GM12878 (cell line): Measurements from ENCODE around the gene PPP1R3G. TPM values are rescaled to one million over a fixed set of nuclear protein-coding genes. Genes with fewer than 3 reads are reported as not detected.

Experiments
- ATAC-seq: fragments of 200-7000 bp; cut with Tn5 transposase; 3 replicates; pipeline ENCODE4 v1.9.1; 2020; ENCODE audit warnings: mild to moderate bottlenecking, moderate library complexity
- BruUV-seq: library from RNA; stranded (reverse); fragments of 400-500 nt; replicated peaks from 2 replicates; lab custom pipeline; 2021; lab: Mats Ljungman, UMichigan
- CTCF ChIA-PET: fragments of 300-600 bp; sonication (Branson Sonifier 250); formaldehyde crosslinking; extraction: SDS; loops from one replicate; lab custom pipeline; 2021; ENCODE audit warnings: inconsistent platforms; lab: Yijun Ruan, JAX
- POLR2A ChIA-PET: fragments of 350-600 bp; formaldehyde crosslinking; extraction: SDS; loops from one replicate; lab custom pipeline; 2021; ENCODE audit warnings: inconsistent platforms; lab: Charles Lee
- RAD21 ChIA-PET: fragments of 300-600 bp; sonication (Branson Sonifier 250); formaldehyde crosslinking; loops from one replicate; lab custom pipeline; 2023; ENCODE audit warnings: antibody characterized with exemption; ENCODE audit not compliant: unreplicated experiment; lab: Charles Lee
- SMC1A ChIA-PET: fragments of 300-600 bp; sonication (Branson Sonifier 250); formaldehyde crosslinking; loops from one replicate; lab custom pipeline; 2023; ENCODE audit not compliant: unreplicated experiment, uncharacterized antibody; lab: Charles Lee
- DNase-seq: peaks from one replicate; pipeline ENCODE4 v3.0.0-alpha.2; 2011; ENCODE audit warnings: low read depth, low spot score
- FAIRE-seq: peaks from 3 replicates; lab custom pipeline; 2011; peaks lifted over from hg19 to GRCh38; lab: Jason Lieb, UNC
- H2AFZ ChIP-seq: 2 replicates; pipeline ENCODE4 v1.6.0; 2011; ENCODE audit warnings: low read depth, low read length, control low read depth; ENCODE audit not compliant: control insufficient read depth
- H3K27ac ChIP-seq: 2 replicates; pipeline ENCODE4 v1.5.1; 2011; ENCODE audit warnings: control low read depth; ENCODE audit not compliant: control insufficient read depth, insufficient read depth
- H3K27me3 ChIP-seq, 2 experiments: replicated peaks in 1 of 2; 2 replicates each; pipeline versions ENCODE4 v1.6.0 to v1.6.1; 2011; ENCODE audit warnings: low read length in 1 of 2; ENCODE audit not compliant: control insufficient read depth in 2 of 2, insufficient read depth in 2 of 2
- H3K36me3 ChIP-seq, 2 experiments: 2 replicates each; pipeline ENCODE4 v1.5.1; 2011; ENCODE audit warnings: low read length in 1 of 2; ENCODE audit not compliant: control insufficient read depth in 2 of 2, insufficient read depth in 2 of 2
- H3K4me1 ChIP-seq: 2 replicates; pipeline ENCODE4 v1.6.1; 2011; ENCODE audit warnings: mild to moderate bottlenecking, low read length, moderate library complexity, mixed read lengths; ENCODE audit not compliant: control insufficient read depth, insufficient read depth
- H3K4me2 ChIP-seq: 2 replicates; pipeline ENCODE4 v1.6.0; 2011; ENCODE audit warnings: control low read depth; ENCODE audit not compliant: control insufficient read depth, insufficient read depth
- H3K4me3 ChIP-seq: fragments of 200-600 bp; sonication (generic); 2 replicates; pipeline ENCODE4 v1.5.1; 2016
- H3K79me2 ChIP-seq: 2 replicates; pipeline ENCODE4 v1.6.0; 2011; ENCODE audit warnings: low read length; ENCODE audit not compliant: control insufficient read depth, insufficient read depth
- H3K9ac ChIP-seq: 2 replicates; pipeline ENCODE4 v1.8.0; 2011; ENCODE audit warnings: low read length, control low read depth, mixed read lengths; ENCODE audit not compliant: control insufficient read depth, insufficient read depth
- H3K9me3 ChIP-seq: replicated peaks from 3 replicates; pipeline ENCODE4 v1.5.1; 2011; ENCODE audit warnings: mild to moderate bottlenecking, low read length; ENCODE audit not compliant: control insufficient read depth, insufficient read depth
- H4K20me1 ChIP-seq: 2 replicates; pipeline ENCODE4 v1.6.0; 2011; ENCODE audit not compliant: control insufficient read depth, insufficient read depth
- ATF2 ChIP-seq: IDR thresholded peaks from 2 replicates; pipeline ENCODE4 v1.6.1; 2012; ENCODE audit warnings: low read length, inconsistent platforms
- BHLHE40 ChIP-seq, 2 experiments: fragments of 450-650 bp in 1 of 2; IDR thresholded peaks; 2 replicates each; pipeline ENCODE4 v1.6.1; 2011 to 2017; ENCODE audit warnings: low read depth in 2 of 2, borderline replicate concordance in 1 of 2, improper control_type of control experiment in 1 of 2, low read length in 1 of 2, mild to moderate bottlenecking in 1 of 2
- CBFB ChIP-seq: IDR thresholded peaks from 2 replicates; pipeline ENCODE4 v1.6.1; 2016; ENCODE audit warnings: antibody characterized with exemption, low read depth
- DPF2 ChIP-seq: fragments of 450-650 bp; IDR thresholded peaks from 2 replicates; pipeline ENCODE4 v1.6.1; 2017; ENCODE audit warnings: mild to moderate bottlenecking
- HCFC1 ChIP-seq: fragments of 150-350 bp; IDR thresholded peaks from 2 replicates; pipeline ENCODE4 v1.6.1; 2014; ENCODE audit warnings: low read length
- JUND ChIP-seq: IDR thresholded peaks from 2 replicates; pipeline ENCODE4 v1.6.1; 2012; ENCODE audit warnings: low read depth, mild to moderate bottlenecking, low read length, improper control_type of control experiment, moderate library complexity
- MEF2B ChIP-seq: fragments of 450-650 bp; IDR thresholded peaks from 2 replicates; pipeline ENCODE4 v1.6.1; 2018; ENCODE audit warnings: mild to moderate bottlenecking, moderate library complexity; ENCODE audit not compliant: partially characterized antibody, poor library complexity, severe bottlenecking
- NRF1 ChIP-seq: conservative IDR thresholded peaks from 2 replicates; pipeline ENCODE4 v1.6.1; 2011; ENCODE audit warnings: mild to moderate bottlenecking, low read depth, low read length, improper control_type of control experiment
- POU2F2 ChIP-seq: IDR thresholded peaks from 3 replicates; pipeline ENCODE4 v1.6.1; 2011; ENCODE audit warnings: low read depth, mild to moderate bottlenecking, low read length, borderline replicate concordance
- RB1 ChIP-seq: fragments of 450-650 bp; formaldehyde crosslinking; IDR thresholded peaks from 2 replicates; pipeline ENCODE4 v1.6.1; 2017; ENCODE audit warnings: mild to moderate bottlenecking, borderline replicate concordance
- RCOR1 ChIP-seq: conservative IDR thresholded peaks from 2 replicates; pipeline ENCODE4 v1.6.1; 2012; ENCODE audit warnings: low read depth, low read length, improper control_type of control experiment
- SMARCA5 ChIP-seq: fragments of 450-650 bp; IDR thresholded peaks from 2 replicates; pipeline ENCODE4 v1.6.1; 2017; ENCODE audit warnings: mild to moderate bottlenecking
- SPI1 ChIP-seq: IDR thresholded peaks from 2 replicates; pipeline ENCODE4 v1.6.1; 2011; ENCODE audit warnings: low read depth, mild to moderate bottlenecking, low read length, moderate library complexity, borderline replicate concordance; ENCODE audit not compliant: insufficient read depth
- SREBF2 ChIP-seq: IDR thresholded peaks from 2 replicates; pipeline ENCODE4 v1.6.1; 2012; ENCODE audit warnings: mild to moderate bottlenecking, low read length
- SRF ChIP-seq, 2 experiments: IDR thresholded peaks; 2 replicates each; pipeline ENCODE4 v1.6.1; 2011; ENCODE audit warnings: low read depth in 2 of 2, low read length in 2 of 2, mild to moderate bottlenecking in 1 of 2, moderate library complexity in 1 of 2
- TBL1XR1 ChIP-seq: IDR thresholded peaks from 2 replicates; pipeline ENCODE4 v1.6.1; 2012; ENCODE audit warnings: low read depth, low read length, improper control_type of control experiment
- TCF12 ChIP-seq: IDR thresholded peaks from 2 replicates; pipeline ENCODE4 v1.6.1; 2011; ENCODE audit warnings: low read depth, mild to moderate bottlenecking, low read length
- WRNIP1 ChIP-seq: IDR thresholded peaks from 2 replicates; pipeline ENCODE4 v1.6.1; 2011; ENCODE audit warnings: low read depth, low read length, improper control_type of control experiment, borderline replicate concordance
- YBX1 ChIP-seq: fragments of 450-650 bp; IDR thresholded peaks from 2 replicates; pipeline ENCODE4 v1.6.1; 2016; ENCODE audit warnings: antibody characterized with exemption
- ZNF622 ChIP-seq: fragments of 450-650 bp; IDR thresholded peaks from 2 replicates; pipeline ENCODE4 v1.6.1; 2017; ENCODE audit warnings: mild to moderate bottlenecking, inconsistent platforms
- WGBS: methylation state at CpG from one replicate; pipeline ENCODE4 v1.1.6; 2016; ENCODE audit warnings: low lambda C conversion rate; ENCODE audit not compliant: insufficient replicate concordance, insufficient coverage; ENCODE audit errors: missing lambda C conversion rate; 5-methylcytosine and 5-hydroxymethylcytosine counted together
- in situ Hi-C: fragments of 300-500 bp; cut with MboI; formaldehyde crosslinking; loops from 9 replicates; pipeline ENCODE4 v1.14.3; 2018; ENCODE audit warnings: mixed read lengths
- intact Hi-C: fragments of 100-400 bp; cut with micrococcal nuclease; formaldehyde crosslinking; loops from one replicate; pipeline ENCODE4 v1.14.2; 2022; ENCODE audit not compliant: unreplicated experiment
- polyA plus RNA-seq, 11 experiments: library from polyadenylated mRNA; depleted of rRNA in 4 of 11; unstranded in 6 of 11; stranded (reverse) in 5 of 11; fragments of >200 nt; fragmentation: Nextera tagmentation in 4 of 11; fragmentation: Illumina TruSeq in 1 of 11; extraction: Ambion mirVana in 4 of 11; extraction: Trizol in 1 of 11; gene quantifications; 1 replicate in 1 of 11; 2 replicates in 10 of 11; pipeline versions ENCODE4 v1.2.1 to v1.2.3, GENCODE V29; 2011 to 2016; ENCODE audit warnings: inconsistent platforms in 2 of 11, missing spikeins in 2 of 11, low read depth in 1 of 11
- total RNA-seq, 4 experiments: library from RNA; depleted of rRNA in 3 of 4; stranded (reverse); fragments of >200 nt in 3 of 4; fragmentation: Illumina TruSeq in 1 of 4; extraction: Trizol in 1 of 4; gene quantifications; 2 replicates each; pipeline versions ENCODE4 v1.2.1 to v1.2.3, GENCODE V29; 2013 to 2021
- TF ChIP-seq, protein P1 (sequence below): fragments of 150-350 bp; IDR thresholded peaks from 2 replicates; pipeline ENCODE4 v1.6.1; 2016; ENCODE audit warnings: low read depth, low read length

Gene PPP1R3G
- total and polyA plus RNA-seq, 10 of the 15 experiments (the other 5 are each of a cell fraction or from before 2014, with no cell fraction given): 0.01 to 0.10 (median 0.04) TPM; not detected in 4

DNA sequence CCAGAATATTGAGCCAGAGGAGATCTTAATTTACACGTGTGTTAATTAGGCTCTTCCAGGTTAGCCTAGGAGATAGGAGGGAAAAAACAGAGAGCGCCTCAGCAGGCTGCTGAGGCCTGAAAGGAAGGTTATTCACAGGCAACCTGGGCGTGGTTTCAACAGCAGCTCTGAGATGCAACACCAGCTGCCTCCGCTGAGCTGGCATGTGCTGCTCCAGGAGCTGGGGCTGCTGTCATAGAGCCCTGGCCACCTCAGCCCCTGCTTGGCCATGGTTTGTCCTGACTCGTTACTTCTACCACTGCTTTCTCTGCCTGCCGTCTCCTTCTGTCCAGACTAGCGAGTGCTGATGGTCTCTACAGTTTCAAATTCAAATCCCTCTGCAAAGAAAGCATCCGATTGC lies 48.9 kb upstream of the PPP1R3G start (continued):
- TF ChIP-seq ZNF622: no peak
- no peak for TF ChIP-seq SREBF2
- no peak for TF ChIP-seq NRF1
- no peak for TF ChIP-seq POU2F2
- TF ChIP-seq, protein P1, sequence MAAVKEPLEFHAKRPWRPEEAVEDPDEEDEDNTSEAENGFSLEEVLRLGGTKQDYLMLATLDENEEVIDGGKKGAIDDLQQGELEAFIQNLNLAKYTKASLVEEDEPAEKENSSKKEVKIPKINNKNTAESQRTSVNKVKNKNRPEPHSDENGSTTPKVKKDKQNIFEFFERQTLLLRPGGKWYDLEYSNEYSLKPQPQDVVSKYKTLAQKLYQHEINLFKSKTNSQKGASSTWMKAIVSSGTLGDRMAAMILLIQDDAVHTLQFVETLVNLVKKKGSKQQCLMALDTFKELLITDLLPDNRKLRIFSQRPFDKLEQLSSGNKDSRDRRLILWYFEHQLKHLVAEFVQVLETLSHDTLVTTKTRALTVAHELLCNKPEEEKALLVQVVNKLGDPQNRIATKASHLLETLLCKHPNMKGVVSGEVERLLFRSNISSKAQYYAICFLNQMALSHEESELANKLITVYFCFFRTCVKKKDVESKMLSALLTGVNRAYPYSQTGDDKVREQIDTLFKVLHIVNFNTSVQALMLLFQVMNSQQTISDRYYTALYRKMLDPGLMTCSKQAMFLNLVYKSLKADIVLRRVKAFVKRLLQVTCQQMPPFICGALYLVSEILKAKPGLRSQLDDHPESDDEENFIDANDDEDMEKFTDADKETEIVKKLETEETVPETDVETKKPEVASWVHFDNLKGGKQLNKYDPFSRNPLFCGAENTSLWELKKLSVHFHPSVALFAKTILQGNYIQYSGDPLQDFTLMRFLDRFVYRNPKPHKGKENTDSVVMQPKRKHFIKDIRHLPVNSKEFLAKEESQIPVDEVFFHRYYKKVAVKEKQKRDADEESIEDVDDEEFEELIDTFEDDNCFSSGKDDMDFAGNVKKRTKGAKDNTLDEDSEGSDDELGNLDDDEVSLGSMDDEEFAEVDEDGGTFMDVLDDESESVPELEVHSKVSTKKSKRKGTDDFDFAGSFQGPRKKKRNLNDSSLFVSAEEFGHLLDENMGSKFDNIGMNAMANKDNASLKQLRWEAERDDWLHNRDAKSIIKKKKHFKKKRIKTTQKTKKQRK: no peak
- no peak for TF ChIP-seq CBFB
- TF ChIP-seq DPF2: no peak
- no peak for TF ChIP-seq WRNIP1

DNA sequence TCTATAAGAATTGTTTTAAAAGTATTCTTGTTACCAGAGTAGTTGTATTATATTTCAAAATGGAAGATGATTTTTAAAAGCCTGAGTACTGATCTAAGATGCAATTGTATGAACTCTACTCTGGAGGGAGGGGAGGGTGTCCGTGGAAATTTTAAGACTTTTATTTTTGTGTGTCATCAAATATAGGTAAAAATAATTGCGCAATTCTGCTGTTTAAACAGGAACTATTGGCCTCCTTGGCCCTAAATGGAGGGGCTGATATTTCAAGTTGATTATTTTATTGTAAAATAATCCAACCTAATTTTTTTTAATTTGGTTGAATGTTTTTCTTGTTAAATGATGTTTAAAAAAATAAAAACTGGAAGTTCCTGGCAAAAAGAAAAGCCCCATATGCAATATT lies 43.2 kb upstream of the PPP1R3G start:
- POLR2A ChIA-PET: no interaction called here
- H3K79me2 ChIP-seq: no peaks in the 10 kb centered on the region
- in situ Hi-C loops: no loop called here
- TF ChIP-seq YBX1 (no peak), HCFC1 (no peak), SMARCA5 (no peak), JUND (no peak), MEF2B (no peak), RB1 (no peak), TCF12 (no peak), TBL1XR1 (no peak), BHLHE40 (IDR thresholded peaks at IDR 0.05; ENCODE audit: borderline replicate concordance in 1 of 2, low read depth in 2 of 2, low read length in 1 of 2) (no peak), SRF (IDR thresholded peaks at IDR 0.05; ENCODE audit: low read depth in 2 of 2, low read length in 2 of 2) (no peak), ATF2 (no peak), SPI1 (no peak), RCOR1 (no peak)
- TF ChIP-seq, all 136 proteins: peak for 0
- no peak overlapping the region for H3K9ac ChIP-seq
- ChIA-PET CTCF (no interaction called here), RAD21 (no interaction called here), SMC1A (no interaction called here)
- H2AFZ ChIP-seq: no peak overlapping the region
- intact Hi-C loops: no loop called here
- 0% methylated on average over 2 of the region's 2 CpGs for WGBS
- FAIRE-seq (no peak), DNase-seq (no peak), ATAC-seq (no peak)
- H3K27me3 ChIP-seq: no peaks in the 10 kb centered on the region
- no peaks in the 10 kb centered on the region for H3K4me1 ChIP-seq
- no peak overlapping the region for H3K27ac ChIP-seq
- H3K4me3 ChIP-seq: no peak overlapping the region
- no peak overlapping the region for H3K4me2 ChIP-seq
- no TSS peak for BruUV-seq
- no peaks in the 10 kb centered on the region for H4K20me1 ChIP-seq
- no peaks in the 10 kb centered on the region for H3K36me3 ChIP-seq
- H3K9me3 ChIP-seq: no peaks in the 10 kb centered on the region
